HK-2 (cell line): ENCODE data around the gene LARGE1.
A peak's percentile ranks its signal among the peaks of the same experiment; 100 is the strongest.
"Not testable (repeated sequence)": the region's sequence is repeated elsewhere in the genome, so short reads cannot be mapped to it uniquely, and the experiment has no call there.

Source experiments
- DNase-seq: peaks from one replicate; pipeline ENCODE4 v3.0.0-alpha.2; 2018; ENCODE audit not compliant: unreplicated experiment

LARGE1 gene

GRCh38 chr22:33363256-33363655 lies 557.0 kb downstream of the LARGE1 start:
- not testable (repeated sequence) for DNase-seq

DNA sequence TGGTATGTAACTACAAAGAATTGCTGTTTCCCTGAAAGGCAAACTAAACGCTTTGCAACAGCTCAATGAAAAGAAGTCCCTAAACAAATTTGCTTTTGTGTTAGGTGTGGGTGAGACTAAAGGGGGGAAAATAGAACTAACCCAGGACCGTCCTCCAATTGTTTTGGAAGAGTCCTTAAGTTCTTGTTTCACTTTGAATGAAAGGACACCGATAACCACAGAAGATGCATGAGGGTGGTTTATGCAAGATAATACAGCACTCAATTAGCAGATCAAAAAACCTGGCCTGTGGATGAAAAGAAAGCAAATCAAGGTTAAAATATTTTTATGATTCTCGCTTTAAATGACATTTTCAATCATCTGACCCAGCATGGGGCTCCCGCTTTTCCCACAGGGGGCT lies 557.6 kb downstream of the LARGE1 start:
- DNase-seq, result no peak

GRCh38 chr22:33361581-33361980 lies 558.7 kb downstream of the LARGE1 start:
- DNase-seq, result no peak

- DNase-seq, result no peak
These were observed 562.3 kb downstream of the LARGE1 start for GRCh38 chr22:33357981-33358399.

- DNase-seq, result no peak
These were observed 565.3 kb downstream of the LARGE1 start for GRCh38 chr22:33354928-33355327.

DNA sequence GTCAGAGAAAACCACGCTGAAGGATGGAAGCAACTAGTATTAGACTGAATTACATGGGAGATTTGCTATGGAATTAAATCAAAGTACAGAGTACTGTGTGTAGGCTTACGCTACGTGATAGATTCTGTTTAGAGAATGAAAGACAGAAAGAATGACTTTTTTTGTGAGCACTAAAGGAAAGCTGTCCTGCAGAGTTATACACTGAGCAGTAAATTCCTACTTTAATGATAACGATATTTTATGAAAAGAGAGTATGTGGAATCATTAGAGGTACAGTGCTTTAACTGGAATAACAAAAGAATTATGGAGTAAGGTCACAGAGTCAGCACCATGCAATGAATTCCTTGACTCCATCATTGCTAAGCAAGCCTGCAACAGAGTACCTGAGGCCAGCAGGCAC lies 566.8 kb downstream of the LARGE1 start:
- DNase-seq, result no peak

- DNase-seq, result no peak
These were observed 567.5 kb downstream of the LARGE1 start for GRCh38 chr22:33352768-33353167.

- no peak for DNase-seq
These were observed 569.3 kb downstream of the LARGE1 start for GRCh38 chr22:33350961-33351360.

GRCh38 chr22:33350491-33350890 lies 569.8 kb downstream of the LARGE1 start:
- DNase-seq, result peak; percentile 84

DNA sequence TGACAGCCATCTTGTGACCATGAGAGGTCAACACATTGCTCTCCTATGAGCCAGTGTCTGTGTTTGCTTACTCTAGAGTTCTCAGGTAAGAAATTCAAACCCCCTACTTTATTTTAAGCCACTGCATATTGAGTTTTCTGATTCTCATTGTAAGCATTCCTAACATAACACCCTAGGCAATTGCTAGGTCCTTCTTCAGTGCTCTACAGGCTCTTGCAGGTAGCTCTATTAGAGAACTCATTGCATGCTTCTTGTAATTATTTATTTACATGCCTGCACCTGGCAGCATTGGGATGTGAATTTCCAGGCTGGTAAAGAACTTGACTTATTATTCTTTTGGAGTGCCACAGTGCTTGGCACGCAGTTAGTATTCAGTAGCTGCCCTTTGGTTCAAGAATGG lies 573.3 kb downstream of the LARGE1 start:
- DNase-seq, result no peak

DNA sequence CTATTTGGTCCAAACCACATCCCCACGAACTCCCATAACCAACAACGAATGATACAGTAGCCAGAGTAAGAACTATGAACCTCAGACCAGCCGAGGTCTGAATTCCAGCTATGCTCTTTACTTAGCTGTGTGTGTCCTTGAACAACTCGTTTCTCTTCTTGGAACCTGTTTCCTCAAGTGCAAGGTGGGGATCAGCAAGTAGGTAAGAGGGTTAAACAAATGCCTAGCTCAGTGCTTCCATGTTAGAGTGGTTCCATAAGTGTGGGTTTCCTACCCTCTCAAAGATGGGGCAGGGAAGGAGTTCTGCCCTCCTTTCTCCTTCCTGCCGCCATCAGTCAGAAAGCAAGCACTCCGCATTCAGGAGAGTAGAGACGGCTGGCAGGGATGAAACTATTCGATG lies 578.7 kb downstream of the LARGE1 start:
- DNase-seq, result no peak

DNA sequence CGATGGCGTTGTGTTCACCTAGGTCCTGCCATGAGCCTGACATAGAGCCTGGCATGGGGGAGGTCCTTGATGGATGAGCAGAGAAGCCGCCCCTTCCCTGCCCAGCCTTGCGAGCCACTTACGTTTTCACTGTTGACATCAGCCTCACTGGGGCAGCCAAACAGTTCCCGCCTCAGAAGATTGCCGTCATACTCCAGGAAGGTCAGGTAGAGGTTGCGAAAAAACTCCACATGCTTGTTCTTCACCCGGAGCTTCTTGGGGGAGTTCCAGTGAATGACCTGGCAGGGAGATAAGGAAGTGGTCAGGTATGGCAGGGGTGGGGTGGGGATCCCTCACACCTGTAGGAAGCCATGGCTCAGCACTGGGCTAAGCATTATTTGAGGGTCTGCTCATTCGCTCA lies 582.8 kb downstream of the LARGE1 start:
- DNase-seq, result no peak

DNA sequence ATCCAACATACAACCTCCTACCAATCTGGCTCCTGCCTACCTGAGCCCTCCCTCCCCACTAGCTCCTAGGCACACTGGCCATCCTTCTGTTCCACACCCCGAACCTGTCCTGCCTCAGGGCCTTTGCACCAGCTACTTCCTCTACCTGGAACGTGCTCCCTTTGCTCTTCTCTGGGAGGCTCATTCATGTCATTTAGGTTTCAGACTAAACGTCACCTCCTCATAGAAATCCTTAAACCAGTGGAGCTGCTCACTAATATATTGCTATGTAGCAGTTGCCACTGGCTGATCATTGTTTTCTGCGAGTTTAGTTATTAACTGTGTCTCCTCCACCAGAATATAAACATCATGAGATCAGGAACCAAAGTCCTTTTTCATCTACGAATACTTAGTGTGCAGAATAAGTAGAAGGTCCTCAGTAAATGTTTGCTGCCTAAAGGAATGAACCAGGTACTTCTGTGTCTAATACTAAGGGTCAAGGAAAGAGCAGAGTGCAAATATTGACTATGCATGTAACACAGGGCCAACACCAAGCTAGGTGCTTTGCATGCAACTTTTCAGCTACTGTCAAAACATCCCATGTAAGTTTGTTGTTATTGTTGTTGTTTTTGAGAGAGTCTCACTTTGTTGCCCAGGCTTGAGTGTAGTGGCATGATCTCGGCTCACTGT lies 584.5 kb downstream of the LARGE1 start:
- DNase-seq, result peak; percentile 18

DNA sequence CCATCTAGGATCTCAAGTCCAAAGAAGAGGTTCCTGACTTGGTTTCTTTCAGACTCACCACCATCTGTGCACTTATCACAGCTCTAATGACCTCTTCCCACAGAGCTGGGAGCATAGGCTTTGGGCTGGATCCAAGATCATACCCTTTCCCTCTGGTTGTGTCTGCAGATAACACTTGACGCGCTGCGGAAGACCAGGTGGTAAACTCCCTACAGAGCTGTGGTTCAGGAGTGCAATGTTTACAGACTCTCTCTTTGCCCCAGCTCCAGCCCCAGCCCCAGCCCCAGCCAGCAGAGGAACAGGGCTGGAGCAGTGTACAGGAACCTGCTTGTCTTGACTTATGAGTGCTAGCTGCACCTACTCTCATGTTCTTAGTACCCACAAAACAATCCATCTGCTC lies 587.7 kb downstream of the LARGE1 start:
- no peak for DNase-seq

DNA sequence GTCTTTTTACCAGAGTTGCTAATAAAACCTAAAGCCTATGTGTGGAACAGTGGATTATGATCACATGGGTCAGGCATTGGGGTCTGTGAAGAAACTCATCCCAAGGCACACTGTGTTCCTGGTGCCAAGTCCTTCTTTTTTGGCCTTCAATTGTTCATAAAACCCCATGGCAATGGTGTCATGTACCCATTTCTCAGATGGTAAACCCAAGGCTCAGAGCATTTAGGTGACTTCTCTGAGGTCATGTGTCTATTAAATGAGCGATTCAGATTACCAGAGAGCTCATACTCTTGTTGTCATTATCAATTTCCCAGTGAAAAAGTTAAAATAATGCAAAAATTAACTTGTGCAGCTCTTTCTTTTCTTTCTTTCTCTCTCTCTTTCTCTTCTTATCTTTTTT lies 589.3 kb downstream of the LARGE1 start:
- DNase-seq, result no peak

- DNase-seq, result no peak
These were observed 589.7 kb downstream of the LARGE1 start for GRCh38 chr22:33330534-33330933.

DNA sequence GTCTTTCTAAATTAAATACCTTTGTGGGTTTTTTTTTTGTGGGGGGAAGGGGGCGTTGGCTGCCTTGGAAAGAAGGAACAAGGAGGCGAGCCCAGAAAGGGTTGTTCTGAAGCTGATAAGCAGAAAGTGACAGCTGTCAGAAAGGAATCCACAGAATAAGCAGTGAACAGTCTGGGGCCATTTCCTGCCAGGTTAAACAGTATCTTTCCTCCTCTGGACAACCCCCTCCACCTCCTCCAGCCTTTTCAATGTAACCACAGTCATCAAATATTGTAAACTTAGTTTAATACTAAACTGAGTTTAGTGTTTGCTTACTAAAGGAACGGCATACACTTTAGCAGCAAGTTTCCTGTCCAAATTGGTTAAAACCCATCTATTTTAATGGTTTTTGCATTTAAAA lies 590.9 kb downstream of the LARGE1 start:
- DNase-seq, result peak; percentile 52

DNA sequence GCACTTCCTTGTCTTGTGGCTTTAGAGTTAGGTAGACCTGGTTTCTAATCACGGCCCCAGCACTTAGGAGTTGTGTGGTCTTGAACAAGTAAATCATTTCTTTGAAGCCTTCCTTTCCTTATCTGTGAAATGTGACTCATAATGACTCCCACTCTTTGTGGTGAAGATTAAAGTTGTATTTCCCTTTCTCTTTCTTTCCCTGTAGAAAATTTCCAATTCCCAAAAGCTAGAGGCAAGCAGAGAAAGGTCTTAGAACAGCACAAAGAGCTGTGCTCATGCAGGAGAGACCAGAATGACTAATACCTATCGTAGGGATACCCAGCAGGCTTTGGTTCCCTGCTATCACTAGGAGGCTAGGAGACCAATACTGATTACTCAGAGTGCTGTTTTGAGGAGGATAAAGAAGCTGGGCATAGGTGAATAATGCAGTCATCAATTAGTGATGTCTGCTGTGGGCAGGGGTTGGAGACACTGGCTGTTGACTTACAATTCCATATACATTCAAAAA lies 591.4 kb downstream of the LARGE1 start:
- DNase-seq, result peak; percentile 42

GRCh38 chr22:33327348-33327860 lies 592.9 kb downstream of the LARGE1 start:
- DNase-seq, result peak; percentile 21

- no peak for DNase-seq
These were observed 593.6 kb downstream of the LARGE1 start for GRCh38 chr22:33326540-33327295.

DNA sequence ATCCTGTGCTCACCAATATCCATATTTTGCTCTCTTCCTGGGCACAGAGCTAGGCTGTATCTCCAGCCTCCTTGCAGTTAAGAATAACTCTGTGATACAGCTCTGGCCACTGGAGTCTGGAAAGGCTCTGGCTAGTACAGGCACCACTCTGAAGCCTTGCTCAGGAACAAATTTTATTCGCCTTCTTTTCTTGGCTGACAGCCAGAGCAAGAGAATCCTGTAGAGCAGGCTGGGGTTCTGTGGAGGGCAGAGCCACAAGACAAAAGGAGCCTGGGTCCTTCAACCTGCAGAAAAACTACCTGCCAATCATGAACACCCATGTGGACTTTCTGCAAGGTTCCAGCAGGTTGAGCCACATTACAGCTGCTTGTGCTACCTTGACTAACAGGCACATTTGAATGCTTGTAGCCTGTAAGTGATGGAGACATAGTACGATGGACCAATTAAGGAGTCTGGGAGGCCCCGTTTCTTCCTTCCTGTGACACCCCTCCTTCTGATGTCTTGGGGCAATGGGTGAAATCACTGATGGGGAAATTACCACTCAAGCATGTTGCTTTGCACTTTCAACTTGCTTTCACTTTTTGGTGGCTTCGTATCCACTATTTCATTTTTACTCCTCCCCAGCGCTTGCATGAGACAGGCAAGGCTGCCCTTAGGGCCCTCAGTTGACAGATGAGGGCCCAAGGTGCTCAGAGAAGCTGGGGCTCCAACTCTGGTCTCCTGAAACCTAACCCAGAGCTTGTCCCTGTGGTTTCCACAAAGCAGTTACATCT lies 594.9 kb downstream of the LARGE1 start:
- no peak for DNase-seq

DNA sequence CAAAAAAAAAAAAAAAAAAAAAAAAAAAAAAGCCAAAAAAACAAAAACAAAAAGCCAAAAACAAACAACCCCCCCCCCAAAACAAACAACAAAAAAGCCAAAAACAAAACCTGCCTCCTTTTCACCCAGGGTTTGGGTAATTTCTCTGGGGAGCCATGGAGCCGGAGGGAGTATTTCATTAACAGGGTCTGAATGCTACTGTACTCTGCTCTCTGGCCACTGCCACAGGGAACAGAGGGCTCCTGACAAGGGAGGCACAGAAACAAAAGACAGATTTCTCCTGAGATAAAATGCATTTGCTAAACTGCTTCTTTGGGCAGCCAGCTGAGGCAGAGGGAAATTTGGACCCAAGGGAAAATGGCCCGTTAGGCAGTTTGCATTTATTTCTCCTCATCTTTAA lies 596.0 kb downstream of the LARGE1 start:
- DNase-seq, result no peak
